ENCODE results near the gene SMPD1. TPM values are rescaled to one million over a fixed set of nuclear protein-coding genes. Genes with fewer than 3 reads are reported as not detected.

Gene SMPD1
- total and polyA plus RNA-seq, 2 experiments from 2014 or later, result 0.76 to 0.97 TPM

- TF ChIP-seq CTCF (conservative IDR thresholded peaks at IDR 0.05; ENCODE audit: low read depth in 2 of 2) (no peak), EZH2phosphoT487 (IDR thresholded peaks at IDR 0.05; ENCODE audit: unreplicated experiment) (no peak)
These were observed 50.7 kb downstream of the SMPD1 start, which contains the start of gene HPX (continued) for GRCh38 chr11:6440906-6441358.

DNA sequence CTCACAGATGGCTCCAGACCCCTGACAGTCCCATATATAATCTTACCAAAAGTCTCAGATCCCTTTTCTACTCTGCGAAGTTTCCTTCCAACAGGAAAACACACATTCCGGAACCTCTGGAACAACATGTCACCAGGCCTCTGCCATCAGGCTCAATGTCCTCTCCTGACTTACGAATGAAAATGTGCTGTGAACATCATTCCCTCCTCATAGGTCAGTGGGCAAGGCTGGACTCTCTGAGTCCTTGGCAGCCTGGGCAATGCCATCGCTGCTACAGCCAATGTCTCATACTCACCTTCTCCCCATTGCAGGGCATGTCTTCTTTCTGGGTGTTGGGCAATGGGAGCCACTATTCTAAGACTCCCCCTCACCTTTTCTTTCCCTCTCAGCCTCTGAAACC is 52.2 kb downstream of the SMPD1 start:
- no peak overlapping the region for H2AFZ ChIP-seq
- H3K27me3 ChIP-seq (ENCODE audit: insufficient read depth), result no peaks in the 10 kb centered on the region
- H3K27ac ChIP-seq (ENCODE audit: low read depth), result no peak overlapping the region
- H3K4me3 Mint-ChIP-seq, result no peak overlapping the region
- no peaks in the 10 kb centered on the region for H3F3A ChIP-seq (replicated peaks; ENCODE audit: low read depth)
- ATAC-seq, result no peak
- H3K9me2 ChIP-seq (ENCODE audit: insufficient read depth), result no peaks in the 10 kb centered on the region
- H3K36me3 Mint-ChIP-seq (ENCODE audit: low read depth), result no peaks in the 10 kb centered on the region
- DNase-seq (ENCODE audit: low spot score), result no peak
- H3K4me1 Mint-ChIP-seq, result no peaks in the 10 kb centered on the region
- H3K27me3 Mint-ChIP-seq (ENCODE audit: insufficient read depth, low read depth, poor library complexity), result no peaks in the 10 kb centered on the region
- H3K4me2 ChIP-seq, result no peak overlapping the region
- H3K36me3 ChIP-seq (ENCODE audit: insufficient read depth), result no peaks in the 10 kb centered on the region
- no peaks in the 10 kb centered on the region for H3K4me1 ChIP-seq (ENCODE audit: insufficient read depth)
- no peak overlapping the region for H3K27ac Mint-ChIP-seq
- no peaks in the 10 kb centered on the region for H3K79me2 ChIP-seq (replicated peaks; ENCODE audit: insufficient read depth)
- H3K4me3 ChIP-seq, result no peak overlapping the region
- no peaks in the 10 kb centered on the region for H4K20me1 ChIP-seq (replicated peaks; ENCODE audit: insufficient read depth)
- no peaks in the 10 kb centered on the region for H3K9me3 Mint-ChIP-seq
- TF ChIP-seq ETS1 (IDR thresholded peaks at IDR 0.05) (no peak), CREB1 (CRISPR knock-in tag; IDR thresholded peaks at IDR 0.05; ENCODE audit: low read depth) (no peak), REST (IDR thresholded peaks at IDR 0.05; ENCODE audit: unreplicated experiment) (no peak), CTCF (conservative IDR thresholded peaks at IDR 0.05; ENCODE audit: low read depth in 2 of 2) (no peak), STAT1 (IDR thresholded peaks at IDR 0.05; ENCODE audit: unreplicated experiment) (no peak), NANOG (IDR thresholded peaks at IDR 0.05; ENCODE audit: borderline replicate concordance) (no peak), ZNF114 (CRISPR knock-in tag; IDR thresholded peaks at IDR 0.05) (no peak), EZH2 (IDR thresholded peaks at IDR 0.05; ENCODE audit: low read depth, unreplicated experiment) (no peak)
- TF ChIP-seq, protein P1, sequence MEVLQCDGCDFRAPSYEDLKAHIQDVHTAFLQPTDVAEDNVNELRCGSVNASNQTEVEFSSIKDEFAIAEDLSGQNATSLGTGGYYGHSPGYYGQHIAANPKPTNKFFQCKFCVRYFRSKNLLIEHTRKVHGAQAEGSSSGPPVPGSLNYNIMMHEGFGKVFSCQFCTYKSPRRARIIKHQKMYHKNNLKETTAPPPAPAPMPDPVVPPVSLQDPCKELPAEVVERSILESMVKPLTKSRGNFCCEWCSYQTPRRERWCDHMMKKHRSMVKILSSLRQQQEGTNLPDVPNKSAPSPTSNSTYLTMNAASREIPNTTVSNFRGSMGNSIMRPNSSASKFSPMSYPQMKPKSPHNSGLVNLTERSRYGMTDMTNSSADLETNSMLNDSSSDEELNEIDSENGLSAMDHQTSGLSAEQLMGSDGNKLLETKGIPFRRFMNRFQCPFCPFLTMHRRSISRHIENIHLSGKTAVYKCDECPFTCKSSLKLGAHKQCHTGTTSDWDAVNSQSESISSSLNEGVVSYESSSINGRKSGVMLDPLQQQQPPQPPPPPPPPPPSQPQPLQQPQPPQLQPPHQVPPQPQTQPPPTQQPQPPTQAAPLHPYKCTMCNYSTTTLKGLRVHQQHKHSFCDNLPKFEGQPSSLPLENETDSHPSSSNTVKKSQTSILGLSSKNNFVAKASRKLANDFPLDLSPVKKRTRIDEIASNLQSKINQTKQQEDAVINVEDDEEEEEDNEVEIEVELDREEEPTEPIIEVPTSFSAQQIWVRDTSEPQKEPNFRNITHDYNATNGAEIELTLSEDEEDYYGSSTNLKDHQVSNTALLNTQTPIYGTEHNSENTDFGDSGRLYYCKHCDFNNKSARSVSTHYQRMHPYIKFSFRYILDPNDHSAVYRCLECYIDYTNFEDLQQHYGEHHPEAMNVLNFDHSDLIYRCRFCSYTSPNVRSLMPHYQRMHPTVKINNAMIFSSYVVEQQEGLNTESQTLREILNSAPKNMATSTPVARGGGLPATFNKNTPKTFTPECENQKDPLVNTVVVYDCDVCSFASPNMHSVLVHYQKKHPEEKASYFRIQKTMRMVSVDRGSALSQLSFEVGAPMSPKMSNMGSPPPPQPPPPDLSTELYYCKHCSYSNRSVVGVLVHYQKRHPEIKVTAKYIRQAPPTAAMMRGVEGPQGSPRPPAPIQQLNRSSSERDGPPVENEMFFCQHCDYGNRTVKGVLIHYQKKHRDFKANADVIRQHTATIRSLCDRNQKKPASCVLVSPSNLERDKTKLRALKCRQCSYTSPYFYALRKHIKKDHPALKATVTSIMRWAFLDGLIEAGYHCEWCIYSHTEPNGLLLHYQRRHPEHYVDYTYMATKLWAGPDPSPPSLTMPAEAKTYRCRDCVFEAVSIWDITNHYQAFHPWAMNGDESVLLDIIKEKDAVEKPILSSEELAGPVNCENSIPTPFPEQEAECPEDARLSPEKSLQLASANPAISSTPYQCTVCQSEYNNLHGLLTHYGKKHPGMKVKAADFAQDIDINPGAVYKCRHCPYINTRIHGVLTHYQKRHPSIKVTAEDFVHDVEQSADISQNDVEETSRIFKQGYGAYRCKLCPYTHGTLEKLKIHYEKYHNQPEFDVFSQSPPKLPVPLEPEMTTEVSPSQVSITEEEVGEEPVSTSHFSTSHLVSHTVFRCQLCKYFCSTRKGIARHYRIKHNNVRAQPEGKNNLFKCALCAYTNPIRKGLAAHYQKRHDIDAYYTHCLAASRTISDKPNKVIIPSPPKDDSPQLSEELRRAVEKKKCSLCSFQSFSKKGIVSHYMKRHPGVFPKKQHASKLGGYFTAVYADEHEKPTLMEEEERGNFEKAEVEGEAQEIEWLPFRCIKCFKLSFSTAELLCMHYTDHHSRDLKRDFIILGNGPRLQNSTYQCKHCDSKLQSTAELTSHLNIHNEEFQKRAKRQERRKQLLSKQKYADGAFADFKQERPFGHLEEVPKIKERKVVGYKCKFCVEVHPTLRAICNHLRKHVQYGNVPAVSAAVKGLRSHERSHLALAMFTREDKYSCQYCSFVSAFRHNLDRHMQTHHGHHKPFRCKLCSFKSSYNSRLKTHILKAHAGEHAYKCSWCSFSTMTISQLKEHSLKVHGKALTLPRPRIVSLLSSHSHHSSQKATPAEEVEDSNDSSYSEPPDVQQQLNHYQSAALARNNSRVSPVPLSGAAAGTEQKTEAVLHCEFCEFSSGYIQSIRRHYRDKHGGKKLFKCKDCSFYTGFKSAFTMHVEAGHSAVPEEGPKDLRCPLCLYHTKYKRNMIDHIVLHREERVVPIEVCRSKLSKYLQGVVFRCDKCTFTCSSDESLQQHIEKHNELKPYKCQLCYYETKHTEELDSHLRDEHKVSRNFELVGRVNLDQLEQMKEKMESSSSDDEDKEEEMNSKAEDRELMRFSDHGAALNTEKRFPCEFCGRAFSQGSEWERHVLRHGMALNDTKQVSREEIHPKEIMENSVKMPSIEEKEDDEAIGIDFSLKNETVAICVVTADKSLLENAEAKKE (CRISPR knock-in tag; IDR thresholded peaks at IDR 0.05), result no peak

Measured in GM23338 (cell line).